Trophoblast cell (in vitro differentiated cells and primary cell): ENCODE measurements around the gene HS3ST5.

ENCODE experiments used
- DNase-seq, 2 donors: peaks; one replicate each; pipeline ENCODE4 v3.0.0-alpha.2; 2016
- H2AFZ ChIP-seq: 2 replicates; pipeline ENCODE4 v1.6.1; 2013; ENCODE audit warnings: low read length, moderate library complexity, mild to moderate bottlenecking; ENCODE audit not compliant: insufficient read depth, poor library complexity
- H2AK5ac ChIP-seq: 2 replicates; pipeline ENCODE4 v1.6.1; 2013; ENCODE audit warnings: mild to moderate bottlenecking, low read length
- H2BK120ac ChIP-seq: 2 replicates; pipeline ENCODE4 v1.6.1; 2013; ENCODE audit warnings: low read length, mild to moderate bottlenecking, moderate library complexity; ENCODE audit not compliant: insufficient read depth, poor library complexity
- H2BK12ac ChIP-seq: 2 replicates; pipeline ENCODE4 v1.6.1; 2013; ENCODE audit warnings: mild to moderate bottlenecking, low read length, moderate library complexity
- H2BK5ac ChIP-seq: 2 replicates; pipeline ENCODE4 v1.6.1; 2013; ENCODE audit warnings: low read length, low read depth, moderate library complexity, mild to moderate bottlenecking; ENCODE audit not compliant: poor library complexity
- H3K14ac ChIP-seq: 2 replicates; pipeline ENCODE4 v1.6.1; 2013; ENCODE audit warnings: mild to moderate bottlenecking, low read length
- H3K18ac ChIP-seq: 2 replicates; pipeline ENCODE4 v1.6.1; 2013; ENCODE audit warnings: mild to moderate bottlenecking, low read length
- H3K23ac ChIP-seq: 2 replicates; pipeline ENCODE4 v1.6.1; 2013; ENCODE audit warnings: low read length
- H3K27ac ChIP-seq: 2 replicates; pipeline ENCODE4 v1.5.1; 2013; ENCODE audit warnings: low read depth, mild to moderate bottlenecking, inconsistent platforms, low read length, moderate library complexity
- H3K27me3 ChIP-seq: 2 replicates; pipeline ENCODE4 v1.6.1; 2013; ENCODE audit warnings: inconsistent platforms, mild to moderate bottlenecking, low read length, moderate library complexity; ENCODE audit not compliant: insufficient read depth
- H3K36me3 ChIP-seq, 2 experiments: 1 replicate in 1 of 2; 2 replicates in 1 of 2; pipeline ENCODE4 v1.6.1; 2013; ENCODE audit warnings: low read length in 2 of 2, mild to moderate bottlenecking in 2 of 2, moderate library complexity in 1 of 2; ENCODE audit not compliant: insufficient read depth in 2 of 2, control insufficient read depth in 1 of 2
- H3K4ac ChIP-seq: 2 replicates; pipeline ENCODE4 v1.6.1; 2013; ENCODE audit warnings: low read depth, mild to moderate bottlenecking, low read length, moderate library complexity
- H3K4me1 ChIP-seq, 2 experiments: 1 replicate in 1 of 2; 2 replicates in 1 of 2; pipeline ENCODE4 v1.6.1; 2013; ENCODE audit warnings: low read length in 2 of 2, mild to moderate bottlenecking in 2 of 2, moderate library complexity in 1 of 2; ENCODE audit not compliant: insufficient read depth in 2 of 2, control insufficient read depth in 1 of 2
- H3K4me2 ChIP-seq: 2 replicates; pipeline ENCODE4 v1.6.1; 2013; ENCODE audit warnings: inconsistent platforms, mild to moderate bottlenecking, low read length, moderate library complexity
- H3K4me3 ChIP-seq: 2 replicates; pipeline ENCODE4 v1.5.1; 2013; ENCODE audit warnings: mild to moderate bottlenecking, low read depth, low read length, inconsistent platforms
- H3K79me1 ChIP-seq: one replicate; pipeline ENCODE4 v1.6.1; 2013; ENCODE audit warnings: low read length
- H3K79me2 ChIP-seq: 2 replicates; pipeline ENCODE4 v1.6.1; 2013; ENCODE audit warnings: low read length, mild to moderate bottlenecking; ENCODE audit not compliant: control insufficient read depth, insufficient read depth, poor library complexity
- H3K9ac ChIP-seq: 2 replicates; pipeline ENCODE4 v1.6.1; 2013; ENCODE audit warnings: mild to moderate bottlenecking, low read length
- H3K9me3 ChIP-seq: 2 replicates; pipeline ENCODE4 v1.6.1; 2013; ENCODE audit warnings: low read depth, mild to moderate bottlenecking, control low read depth, inconsistent platforms, low read length; ENCODE audit not compliant: insufficient read depth
- H4K12ac ChIP-seq: 2 replicates; pipeline ENCODE4 v1.6.1; 2013; ENCODE audit warnings: low read depth, mild to moderate bottlenecking, low read length, moderate library complexity
- H4K8ac ChIP-seq: 2 replicates; pipeline ENCODE4 v1.6.1; 2013; ENCODE audit warnings: low read depth, mild to moderate bottlenecking, low read length, moderate library complexity
- H4K91ac ChIP-seq: one replicate; pipeline ENCODE4 v1.6.1; 2013; ENCODE audit warnings: low read depth, mild to moderate bottlenecking, low read length, moderate library complexity
- whole genome bisulfite sequencing: extraction: QIAGEN DNeasy Blood & Tissue Kit; methylation state at CpG from one replicate; pipeline ENCODE4 v1.1.7; 2013; ENCODE audit warnings: missing lambda C conversion rate; ENCODE audit not compliant: insufficient read length, insufficient coverage; ENCODE audit errors: extremely low coverage; 5-methylcytosine and 5-hydroxymethylcytosine counted together

Gene HS3ST5

GRCh38 chr6:114075777-114076176 lies 267.0 kb downstream of the HS3ST5 start:
- H2BK12ac ChIP-seq = no peak overlapping the region
- no peaks in the 10 kb centered on the region for H3K9me3 ChIP-seq
- WGBS = no CpG with 5 or more reads among the region's 3 CpGs
- no peak overlapping the region for H2AK5ac ChIP-seq
- no peak overlapping the region for H2BK120ac ChIP-seq
- no peak overlapping the region for H3K23ac ChIP-seq
- no peak overlapping the region for H3K4me3 ChIP-seq
- no peak overlapping the region for H3K27ac ChIP-seq
- H2AFZ ChIP-seq = no peak overlapping the region
- H3K9ac ChIP-seq = no peak overlapping the region
- H4K8ac ChIP-seq = no peak overlapping the region
- no peak overlapping the region for H3K4ac ChIP-seq
- H3K27me3 ChIP-seq = no peaks in the 10 kb centered on the region
- DNase-seq = no peak
- no peak overlapping the region for H4K91ac ChIP-seq
- no peaks in the 10 kb centered on the region for H3K36me3 ChIP-seq
- H3K4me2 ChIP-seq = no peak overlapping the region
- H4K12ac ChIP-seq = no peak overlapping the region
- H3K79me2 ChIP-seq = no peaks in the 10 kb centered on the region
- H2BK5ac ChIP-seq = no peak overlapping the region
- H3K18ac ChIP-seq = no peak overlapping the region
- no peaks in the 10 kb centered on the region for H3K79me1 ChIP-seq
- no peaks in the 10 kb centered on the region for H3K4me1 ChIP-seq
- H3K14ac ChIP-seq = no peak overlapping the region

GRCh38 chr6:114075300-114075699 lies 267.5 kb downstream of the HS3ST5 start:
- Histone ChIP-seq H2AFZ (no peak overlapping the region), H3K27ac (no peak overlapping the region), H3K4me2 (no peak overlapping the region), H3K79me2 (no peaks in the 10 kb centered on the region), H2BK5ac (no peak overlapping the region), H3K23ac (no peak overlapping the region), H4K12ac (no peak overlapping the region), H2BK120ac (no peak overlapping the region), H3K27me3 (no peaks in the 10 kb centered on the region), H3K18ac (no peak overlapping the region), H3K79me1 (no peaks in the 10 kb centered on the region), H3K36me3 (no peaks in the 10 kb centered on the region), H4K91ac (no peak overlapping the region), H2BK12ac (no peak overlapping the region), H4K8ac (no peak overlapping the region), H3K9me3 (no peaks in the 10 kb centered on the region), H3K14ac (no peak overlapping the region), H3K4me3 (no peak overlapping the region), H2AK5ac (no peak overlapping the region), H3K4me1 (no peaks in the 10 kb centered on the region), H3K4ac (no peak overlapping the region), H3K9ac (no peak overlapping the region)
- no peak for DNase-seq
- no CpG with 5 or more reads among the region's 4 CpGs for WGBS

- Histone ChIP-seq H3K4me2 (no peak overlapping the region), H3K4me3 (no peak overlapping the region), H3K4me1 (peaks cover 0 to 3% of the 10 kb centered on the region in 2 experiments), H3K23ac (no peak overlapping the region), H2AFZ (no peak overlapping the region), H2BK120ac (no peak overlapping the region), H4K91ac (no peak overlapping the region), H3K79me1 (no peaks in the 10 kb centered on the region), H3K4ac (no peak overlapping the region), H3K27ac (no peak overlapping the region), H2AK5ac (no peak overlapping the region), H3K36me3 (no peaks in the 10 kb centered on the region), H3K27me3 (no peaks in the 10 kb centered on the region), H2BK12ac (no peak overlapping the region), H3K18ac (no peak overlapping the region), H4K12ac (no peak overlapping the region), H3K14ac (no peak overlapping the region), H2BK5ac (no peak overlapping the region), H3K9ac (no peak overlapping the region), H3K79me2 (no peaks in the 10 kb centered on the region), H4K8ac (no peak overlapping the region), H3K9me3 (no peaks in the 10 kb centered on the region)
- no CpG with 5 or more reads among the region's 3 CpGs for WGBS
- DNase-seq = no peak
Measured at GRCh38 chr6:114068771-114069170, 274.1 kb downstream of the HS3ST5 start.

- Histone ChIP-seq H4K12ac (no peak overlapping the region), H3K9me3 (no peaks in the 10 kb centered on the region), H2AK5ac (no peak overlapping the region), H3K79me2 (no peaks in the 10 kb centered on the region), H3K27me3 (no peaks in the 10 kb centered on the region), H4K91ac (no peak overlapping the region), H3K14ac (no peak overlapping the region), H4K8ac (no peak overlapping the region), H2AFZ (no peak overlapping the region), H3K27ac (no peak overlapping the region), H3K79me1 (no peaks in the 10 kb centered on the region), H3K9ac (no peak overlapping the region), H3K4ac (no peak overlapping the region), H3K36me3 (no peaks in the 10 kb centered on the region), H3K4me2 (no peak overlapping the region), H3K18ac (no peak overlapping the region), H2BK12ac (no peak overlapping the region), H2BK120ac (no peak overlapping the region), H3K23ac (no peak overlapping the region), H2BK5ac (no peak overlapping the region), H3K4me3 (no peak overlapping the region), H3K4me1 (peaks cover 0 to 3% of the 10 kb centered on the region in 2 experiments)
- no CpG with 5 or more reads among the region's 2 CpGs for WGBS
- DNase-seq = no peak
Measured at GRCh38 chr6:114068116-114068515, 274.7 kb downstream of the HS3ST5 start.
